Kidney (tissue), 14 donors: ENCODE data around the gene KDM4C. TPM values are rescaled to one million over a fixed set of nuclear protein-coding genes. Genes with fewer than 3 reads are reported as not detected.

ENCODE experiments used
- DNase-seq, 5 donors: peaks; one replicate each; pipeline ENCODE4 v3.0.0-alpha.2; 2013 to 2020
- FAIRE-seq: peaks from 2 replicates; lab custom pipeline; 2012; peaks lifted over from hg19 to GRCh38; lab: Jason Lieb, UNC
- H3K27ac ChIP-seq, 2 donors: one replicate each; pipeline ENCODE4 v1.7.0; 2013; ENCODE audit warnings: low read depth in 2 of 2, low read length in 2 of 2, inconsistent platforms in 1 of 2
- H3K27me3 ChIP-seq: one replicate; pipeline ENCODE4 v1.7.1; 2013; ENCODE audit warnings: low read length, inconsistent platforms; ENCODE audit not compliant: control insufficient read depth, insufficient read depth
- H3K36me3 ChIP-seq, 3 donors: one replicate each; pipeline versions ENCODE4 v1.7.0 to v1.7.1; 2013; ENCODE audit warnings: low read length in 3 of 3, control low read depth in 1 of 3, inconsistent platforms in 1 of 3; ENCODE audit not compliant: insufficient read depth in 3 of 3, control insufficient read depth in 2 of 3
- H3K4me1 ChIP-seq, 3 donors: one replicate each; pipeline versions ENCODE4 v1.7.0 to v1.7.1; 2013; ENCODE audit warnings: low read length in 3 of 3, inconsistent platforms in 1 of 3, low read depth in 1 of 3; ENCODE audit not compliant: control insufficient read depth in 2 of 3, insufficient read depth in 2 of 3
- H3K4me3 ChIP-seq, 3 donors: one replicate each; pipeline versions ENCODE4 v1.7.0 to v1.8.1; 2013; ENCODE audit warnings: low read length in 3 of 3, control low read depth in 1 of 3, inconsistent platforms in 1 of 3
- H3K9ac ChIP-seq, 3 donors: one replicate each; pipeline versions ENCODE4 v1.7.0 to v1.7.1; 2013; ENCODE audit warnings: low read length in 3 of 3, control low read depth in 1 of 3, inconsistent platforms in 1 of 3
- H3K9me3 ChIP-seq, 3 donors: one replicate each; pipeline versions ENCODE4 v1.7.0 to v1.7.1; 2013; ENCODE audit warnings: low read length in 3 of 3, control low read depth in 1 of 3, inconsistent platforms in 1 of 3; ENCODE audit not compliant: control insufficient read depth in 2 of 3, insufficient read depth in 1 of 3
- intact Hi-C: fragments of 100-400 bp; cut with DNase I; formaldehyde crosslinking; loops from one replicate; pipeline ENCODE4 v1.11.1; 2022
- polyA plus RNA-seq: library from polyadenylated mRNA; stranded (reverse); fragments of 350-450 nt; fragmentation: Illumina TruSeq; extraction: RNeasy Lipid Tissue Mini Kit (QIAGEN cat#74804); gene quantifications from one replicate; pipeline ENCODE4 v1.2.3, GENCODE V29; 2014; ENCODE audit warnings: low read depth, low replicate concordance; ENCODE audit not compliant: insufficient read depth
- total RNA-seq: library from RNA; stranded (reverse); fragmentation: NEBNext Ultra II Directional; extraction: Animal tissue kit (Norgen Biotek cat#: 25700); gene quantifications from one replicate; pipeline ENCODE4 v1.2.1, GENCODE V29; 2021
- TF ChIP-seq, protein P1 (sequence below): IDR thresholded peaks from 3 replicates; pipeline ENCODE4 v1.5.1; 2012; ENCODE audit warnings: mild to moderate bottlenecking, moderate library complexity, borderline replicate concordance; ENCODE audit not compliant: insufficient read depth; ENCODE audit errors: extremely low read depth
- donor health status: control.
- donor health status: control.
- donor health status: control.
- donor health status: control.
- donor health status: control.
- donor health status: DM: yes; HTN: yes; CAD: no.
- donor health status: Normal renal cell carcinoma (clear cell type).

KDM4C gene
- total and polyA plus RNA-seq, 2 donors from 2014 or later, result 7.1 to 47.1 TPM

DNA sequence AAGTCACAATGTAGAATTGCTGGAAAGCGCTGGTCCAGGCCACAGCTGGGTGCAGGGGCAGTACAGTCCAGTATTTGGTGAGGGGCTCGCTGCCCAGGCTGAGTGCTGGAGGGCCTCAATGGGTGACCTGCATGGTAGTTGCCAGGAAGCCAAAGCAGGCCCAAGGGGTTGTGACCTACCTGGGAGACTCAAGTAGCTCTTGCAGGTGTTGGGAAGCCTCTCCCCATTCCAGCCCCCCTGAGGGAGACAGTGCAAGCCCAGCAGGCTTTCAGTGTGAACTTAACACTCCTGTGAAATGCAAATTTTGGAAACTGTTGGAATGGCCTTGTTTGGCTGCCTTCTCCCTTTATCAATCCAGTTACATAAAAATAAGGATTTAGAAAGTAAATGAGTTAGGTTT, 13.9 kb downstream of the KDM4C start:
- Histone ChIP-seq H3K9ac (no peak overlapping the region), H3K9me3 (no peaks in the 10 kb centered on the region), H3K36me3 (no peaks in the 10 kb centered on the region), H3K27ac (no peak overlapping the region), H3K4me1 (no peaks in the 10 kb centered on the region), H3K27me3 (no peaks in the 10 kb centered on the region), H3K4me3 (no peak overlapping the region)
- DNase-seq (no peak), FAIRE-seq (no peak)
- intact Hi-C loops, result no loop called here
- TF ChIP-seq, protein P1, sequence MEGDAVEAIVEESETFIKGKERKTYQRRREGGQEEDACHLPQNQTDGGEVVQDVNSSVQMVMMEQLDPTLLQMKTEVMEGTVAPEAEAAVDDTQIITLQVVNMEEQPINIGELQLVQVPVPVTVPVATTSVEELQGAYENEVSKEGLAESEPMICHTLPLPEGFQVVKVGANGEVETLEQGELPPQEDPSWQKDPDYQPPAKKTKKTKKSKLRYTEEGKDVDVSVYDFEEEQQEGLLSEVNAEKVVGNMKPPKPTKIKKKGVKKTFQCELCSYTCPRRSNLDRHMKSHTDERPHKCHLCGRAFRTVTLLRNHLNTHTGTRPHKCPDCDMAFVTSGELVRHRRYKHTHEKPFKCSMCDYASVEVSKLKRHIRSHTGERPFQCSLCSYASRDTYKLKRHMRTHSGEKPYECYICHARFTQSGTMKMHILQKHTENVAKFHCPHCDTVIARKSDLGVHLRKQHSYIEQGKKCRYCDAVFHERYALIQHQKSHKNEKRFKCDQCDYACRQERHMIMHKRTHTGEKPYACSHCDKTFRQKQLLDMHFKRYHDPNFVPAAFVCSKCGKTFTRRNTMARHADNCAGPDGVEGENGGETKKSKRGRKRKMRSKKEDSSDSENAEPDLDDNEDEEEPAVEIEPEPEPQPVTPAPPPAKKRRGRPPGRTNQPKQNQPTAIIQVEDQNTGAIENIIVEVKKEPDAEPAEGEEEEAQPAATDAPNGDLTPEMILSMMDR, result no peak

DNA sequence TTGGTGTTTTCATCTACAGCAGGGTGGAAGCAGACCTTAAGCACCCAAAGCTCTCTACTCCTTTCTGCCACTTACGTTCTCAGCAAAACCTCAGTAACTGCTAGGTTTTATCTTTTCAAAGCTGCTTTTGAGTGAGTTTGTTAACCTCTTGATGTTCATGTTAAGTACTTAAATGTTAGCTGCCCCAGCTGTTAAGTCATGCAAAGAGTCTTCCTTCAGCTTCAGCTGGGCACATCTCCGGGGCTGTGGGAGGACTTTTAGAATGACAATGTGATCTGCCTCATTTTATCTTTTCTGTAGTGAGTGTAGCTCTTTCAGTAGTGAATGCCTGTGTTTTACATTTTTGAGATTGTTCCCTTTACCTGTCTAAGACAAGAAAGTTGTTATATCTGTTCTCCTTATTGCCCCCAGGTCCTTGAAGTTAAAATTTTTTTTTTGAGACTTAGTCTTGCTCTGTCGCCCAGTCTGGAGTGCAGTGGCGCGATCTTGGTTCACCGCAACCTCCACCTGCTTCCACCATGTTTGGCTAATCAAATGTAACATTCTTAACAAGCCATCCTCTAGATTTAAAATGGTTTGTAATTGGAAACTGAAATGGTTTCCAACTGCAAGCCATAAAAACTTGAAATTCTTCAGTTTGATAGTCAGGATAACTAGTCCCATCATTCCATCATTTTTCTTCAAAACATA, 19.6 kb downstream of the KDM4C start:
- H3K27ac ChIP-seq, result no peak overlapping the region
- H3K4me1 ChIP-seq, result peaks cover 0 to 4% (median 0%) of the 10 kb centered on the region in 3 donors
- H3K4me3 ChIP-seq, result no peak overlapping the region
- TF ChIP-seq, protein P1, result no peak
- peak in 1 of 5 donors; percentile 9 for DNase-seq
- H3K36me3 ChIP-seq, result no peaks in the 10 kb centered on the region
- H3K9me3 ChIP-seq, result no peaks in the 10 kb centered on the region
- intact Hi-C loops, result no loop called here
- no peak for FAIRE-seq
- H3K27me3 ChIP-seq, result no peaks in the 10 kb centered on the region
- H3K9ac ChIP-seq, result no peak overlapping the region

DNA sequence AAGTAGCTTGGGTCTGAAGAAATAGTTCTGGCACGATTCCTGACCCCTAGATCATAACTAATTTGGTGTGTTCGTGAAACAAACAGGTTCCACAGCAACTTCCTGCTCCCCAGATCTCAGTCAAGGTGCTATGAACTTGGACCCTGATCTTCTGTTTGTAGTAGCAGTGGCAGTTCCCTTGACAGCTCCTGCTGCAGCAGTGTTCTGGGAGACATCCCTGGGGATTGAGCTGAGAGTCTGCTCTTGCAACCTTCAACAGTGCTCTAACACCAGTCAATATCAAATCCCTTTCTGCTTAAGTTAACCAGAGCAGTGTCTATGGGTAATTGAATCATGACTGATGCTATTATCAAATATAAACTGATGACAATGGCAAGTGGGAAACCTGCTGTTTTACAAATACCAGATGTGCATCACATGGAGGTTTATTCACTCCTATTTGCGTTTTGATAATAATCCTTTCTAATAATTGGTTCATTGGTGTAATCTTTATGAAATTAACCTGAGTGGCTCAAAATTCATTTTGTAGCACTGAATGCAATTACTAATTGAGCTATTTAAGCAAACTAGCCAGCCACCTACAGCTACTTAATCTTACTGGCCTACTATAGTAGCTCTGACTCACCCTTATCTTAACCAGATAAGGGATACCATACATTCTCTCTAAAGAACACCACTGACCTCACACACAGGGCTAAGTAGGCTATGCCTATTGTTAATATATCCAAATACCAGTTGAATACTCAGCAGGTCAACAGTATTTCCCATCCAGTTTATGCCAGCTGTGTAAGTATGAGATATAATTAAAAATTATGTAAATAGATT, 21.9 kb downstream of the KDM4C start:
- no peaks in the 10 kb centered on the region for H3K36me3 ChIP-seq
- H3K9me3 ChIP-seq, result no peaks in the 10 kb centered on the region
- H3K27ac ChIP-seq, result no peak overlapping the region
- FAIRE-seq (no peak), DNase-seq (no peak)
- H3K27me3 ChIP-seq, result no peaks in the 10 kb centered on the region
- no peak overlapping the region for H3K4me3 ChIP-seq
- no peak overlapping the region for H3K9ac ChIP-seq
- H3K4me1 ChIP-seq, result peaks cover 0 to 6% (median 0%) of the 10 kb centered on the region in 3 donors
- intact Hi-C loops, result no loop called here
- TF ChIP-seq, protein P1, result no peak
